ENCODE results near the gene ARMC9. TPM values are rescaled to one million over a fixed set of nuclear protein-coding genes. Genes with fewer than 3 reads are reported as not detected.

ARMC9 gene
- total and polyA plus RNA-seq, 2 of the 13 experiments (the other 11 are each of a cell fraction or from before 2014, with no cell fraction given): 9.1 to 12.8 TPM

DNA sequence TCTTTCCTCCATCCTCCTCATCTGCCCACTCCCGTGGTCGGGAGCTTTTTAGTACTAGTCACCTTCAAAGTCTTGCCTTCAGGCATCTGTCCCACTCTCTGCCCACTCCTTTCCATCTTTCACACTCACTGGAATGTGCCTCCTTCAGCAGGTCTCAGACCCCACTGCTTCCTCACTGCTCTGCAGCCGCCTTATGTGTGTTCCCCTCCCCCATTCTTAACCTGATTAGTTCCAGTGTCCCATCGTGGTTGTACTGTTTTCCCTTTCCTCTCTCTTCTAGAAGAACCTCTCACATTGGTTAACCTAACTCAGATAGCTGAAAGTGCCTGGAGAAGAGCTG, 3.0 kb downstream of the ARMC9 start:
- POLR2A ChIA-PET: interaction anchor here (0.8 kb wide), 1 partner anchor 28 kb away, joined by 4 read pairs; no protein-coding TSS in a partner anchor

More for the DNA sequence above, 3.0 kb downstream of the ARMC9 start:
- no peak overlapping the region for H3K4me2 ChIP-seq (ENCODE audit: low read depth, low read length)
- ATAC-seq (no peak), DNase-seq (ENCODE audit: low spot score) (no peak), FAIRE-seq (no peak)
- H3K27ac ChIP-seq (ENCODE audit: extremely low read length, insufficient read depth, low read length): no peak overlapping the region
- BruUV-seq (replicated peaks): no TSS peak
- 88% methylated on average over 4 of the region's 4 CpGs for WGBS (ENCODE audit: low lambda C conversion rate)
- no peaks in the 10 kb centered on the region for H3K36me3 ChIP-seq (replicated peaks in 1 of 2; ENCODE audit: control insufficient read depth in 1 of 2, insufficient read depth in 2 of 2, low read length in 2 of 2)
- H3K9ac ChIP-seq (ENCODE audit: insufficient read depth, low read depth, low read length): no peak overlapping the region
- no peak overlapping the region for H3K4me3 ChIP-seq (replicated peaks in 1 of 3; ENCODE audit: insufficient read depth in 1 of 3, low read depth in 2 of 3, low read length in 3 of 3)
- in situ Hi-C loops (cut with HindIII; ENCODE audit: extremely low pct_ligation_motif_present, low pct_unique_long_range_greater_than_20kb) (no loop called here), intact Hi-C loops (cut with micrococcal nuclease; ENCODE audit: unreplicated experiment) (no loop called here)
- H2AFZ ChIP-seq (ENCODE audit: low read length): no peak overlapping the region
- TF ChIP-seq HMGA1 (CRISPR knock-in tag; conservative IDR thresholded peaks at IDR 0.05): no peak
- TF ChIP-seq, protein P1, sequence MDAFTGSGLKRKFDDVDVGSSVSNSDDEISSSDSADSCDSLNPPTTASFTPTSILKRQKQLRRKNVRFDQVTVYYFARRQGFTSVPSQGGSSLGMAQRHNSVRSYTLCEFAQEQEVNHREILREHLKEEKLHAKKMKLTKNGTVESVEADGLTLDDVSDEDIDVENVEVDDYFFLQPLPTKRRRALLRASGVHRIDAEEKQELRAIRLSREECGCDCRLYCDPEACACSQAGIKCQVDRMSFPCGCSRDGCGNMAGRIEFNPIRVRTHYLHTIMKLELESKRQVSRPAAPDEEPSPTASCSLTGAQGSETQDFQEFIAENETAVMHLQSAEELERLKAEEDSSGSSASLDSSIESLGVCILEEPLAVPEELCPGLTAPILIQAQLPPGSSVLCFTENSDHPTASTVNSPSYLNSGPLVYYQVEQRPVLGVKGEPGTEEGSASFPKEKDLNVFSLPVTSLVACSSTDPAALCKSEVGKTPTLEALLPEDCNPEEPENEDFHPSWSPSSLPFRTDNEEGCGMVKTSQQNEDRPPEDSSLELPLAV (CRISPR knock-in tag; conservative IDR thresholded peaks at IDR 0.05; ENCODE audit: low read depth): no peak
- no peak for TF ChIP-seq ZSCAN20 (CRISPR knock-in tag; IDR thresholded peaks at IDR 0.05; ENCODE audit: borderline replicate concordance)
- TF ChIP-seq ZNF549 (CRISPR knock-in tag; IDR thresholded peaks at IDR 0.05): no peak
- TF ChIP-seq ZNF703 (CRISPR knock-in tag; IDR thresholded peaks at IDR 0.05; ENCODE audit: borderline replicate concordance): no peak
- TF ChIP-seq, protein P2, sequence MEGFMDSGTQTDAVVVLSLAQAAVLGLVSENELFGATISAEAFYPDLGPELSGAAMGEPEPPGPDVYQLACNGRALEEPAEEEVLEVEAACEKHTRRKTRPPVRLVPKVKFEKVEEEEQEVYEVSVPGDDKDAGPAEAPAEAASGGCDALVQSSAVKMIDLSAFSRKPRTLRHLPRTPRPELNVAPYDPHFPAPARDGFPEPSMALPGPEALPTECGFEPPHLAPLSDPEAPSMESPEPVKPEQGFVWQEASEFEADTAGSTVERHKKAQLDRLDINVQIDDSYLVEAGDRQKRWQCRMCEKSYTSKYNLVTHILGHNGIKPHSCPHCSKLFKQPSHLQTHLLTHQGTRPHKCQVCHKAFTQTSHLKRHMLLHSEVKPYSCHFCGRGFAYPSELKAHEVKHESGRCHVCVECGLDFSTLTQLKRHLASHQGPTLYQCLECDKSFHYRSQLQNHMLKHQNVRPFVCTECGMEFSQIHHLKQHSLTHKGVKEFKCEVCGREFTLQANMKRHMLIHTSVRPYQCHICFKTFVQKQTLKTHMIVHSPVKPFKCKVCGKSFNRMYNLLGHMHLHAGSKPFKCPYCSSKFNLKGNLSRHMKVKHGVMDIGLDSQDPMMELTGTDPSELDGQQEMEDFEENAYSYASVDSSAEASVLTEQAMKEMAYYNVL (CRISPR knock-in tag; IDR thresholded peaks at IDR 0.05; ENCODE audit: borderline replicate concordance): no peak
- no peak for TF ChIP-seq ARNT (IDR thresholded peaks at IDR 0.05)
- TF ChIP-seq ZFP41 (CRISPR knock-in tag; IDR thresholded peaks at IDR 0.05; ENCODE audit: borderline replicate concordance): no peak
- no peak for TF ChIP-seq ZNF101 (CRISPR knock-in tag; IDR thresholded peaks at IDR 0.05; ENCODE audit: borderline replicate concordance, low read depth)
- TF ChIP-seq NFKBIZ (CRISPR knock-in tag; IDR thresholded peaks at IDR 0.05): no peak
- peaks cover 22% of the 10 kb centered on the region for H3K4me1 ChIP-seq (ENCODE audit: insufficient read depth, low read length)
- no peaks in the 10 kb centered on the region for H4K20me1 ChIP-seq (ENCODE audit: insufficient read depth, low read length)
- no peaks in the 10 kb centered on the region; a peak in 1 of 5 replicates for H3K27me3 ChIP-seq (ENCODE audit: control insufficient read depth in 1 of 2, insufficient read depth in 2 of 2, low read length in 2 of 2)
- H3K9me3 ChIP-seq (ENCODE audit: low read length): peaks cover 3% of the 10 kb centered on the region; the same call in 1 of the 2 replicates
- H3K79me2 ChIP-seq (ENCODE audit: insufficient read depth, low read length): peaks cover 2% of the 10 kb centered on the region
- CTCF ChIA-PET (ENCODE audit: low intra/inter-chr PET ratio, low total read pairs): no interaction called here

All from HepG2 (cell line).